ENCODE measurements around the gene SCRN1.

DNA sequence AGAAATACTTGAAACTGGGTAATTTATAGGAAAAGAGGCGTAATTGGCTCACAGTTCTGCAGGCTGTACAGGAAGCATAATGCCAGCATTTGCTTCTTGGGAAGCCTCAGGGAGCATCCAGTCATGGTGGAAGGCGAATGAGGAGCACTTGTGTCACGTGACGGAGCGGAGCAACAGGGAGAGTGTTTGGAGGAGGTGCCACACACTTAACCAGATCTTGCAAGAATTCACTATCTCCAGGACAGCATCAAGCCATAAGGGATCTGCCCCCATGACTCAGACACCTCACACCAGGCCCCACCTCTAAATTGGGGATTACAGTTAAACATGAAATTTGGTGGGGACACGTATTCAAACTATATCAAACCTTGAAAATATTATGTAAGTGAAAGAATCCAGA is 94.0 kb downstream of the SCRN1 start:
- TF ChIP-seq, protein P1, sequence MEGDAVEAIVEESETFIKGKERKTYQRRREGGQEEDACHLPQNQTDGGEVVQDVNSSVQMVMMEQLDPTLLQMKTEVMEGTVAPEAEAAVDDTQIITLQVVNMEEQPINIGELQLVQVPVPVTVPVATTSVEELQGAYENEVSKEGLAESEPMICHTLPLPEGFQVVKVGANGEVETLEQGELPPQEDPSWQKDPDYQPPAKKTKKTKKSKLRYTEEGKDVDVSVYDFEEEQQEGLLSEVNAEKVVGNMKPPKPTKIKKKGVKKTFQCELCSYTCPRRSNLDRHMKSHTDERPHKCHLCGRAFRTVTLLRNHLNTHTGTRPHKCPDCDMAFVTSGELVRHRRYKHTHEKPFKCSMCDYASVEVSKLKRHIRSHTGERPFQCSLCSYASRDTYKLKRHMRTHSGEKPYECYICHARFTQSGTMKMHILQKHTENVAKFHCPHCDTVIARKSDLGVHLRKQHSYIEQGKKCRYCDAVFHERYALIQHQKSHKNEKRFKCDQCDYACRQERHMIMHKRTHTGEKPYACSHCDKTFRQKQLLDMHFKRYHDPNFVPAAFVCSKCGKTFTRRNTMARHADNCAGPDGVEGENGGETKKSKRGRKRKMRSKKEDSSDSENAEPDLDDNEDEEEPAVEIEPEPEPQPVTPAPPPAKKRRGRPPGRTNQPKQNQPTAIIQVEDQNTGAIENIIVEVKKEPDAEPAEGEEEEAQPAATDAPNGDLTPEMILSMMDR (IDR thresholded peaks at IDR 0.05), result no peak
- TF ChIP-seq POLR2A (IDR thresholded peaks at IDR 0.05), result no peak

Data from uterus (tissue), 2 donors.